GM21526 (cell line): ENCODE data around the gene ZNF57.
"Not testable (repeated sequence)": the region's sequence is repeated elsewhere in the genome, so short reads cannot be mapped to it uniquely, and the experiment has no call there.

Experiments used
- ATAC-seq: cut with Tn5 transposase; IDR thresholded peaks from one replicate; pipeline ENCODE4 v1.9.1; 2021; ENCODE audit warnings: moderate library complexity; ENCODE audit not compliant: unreplicated experiment, low FRiP score

ZNF57 gene

DNA sequence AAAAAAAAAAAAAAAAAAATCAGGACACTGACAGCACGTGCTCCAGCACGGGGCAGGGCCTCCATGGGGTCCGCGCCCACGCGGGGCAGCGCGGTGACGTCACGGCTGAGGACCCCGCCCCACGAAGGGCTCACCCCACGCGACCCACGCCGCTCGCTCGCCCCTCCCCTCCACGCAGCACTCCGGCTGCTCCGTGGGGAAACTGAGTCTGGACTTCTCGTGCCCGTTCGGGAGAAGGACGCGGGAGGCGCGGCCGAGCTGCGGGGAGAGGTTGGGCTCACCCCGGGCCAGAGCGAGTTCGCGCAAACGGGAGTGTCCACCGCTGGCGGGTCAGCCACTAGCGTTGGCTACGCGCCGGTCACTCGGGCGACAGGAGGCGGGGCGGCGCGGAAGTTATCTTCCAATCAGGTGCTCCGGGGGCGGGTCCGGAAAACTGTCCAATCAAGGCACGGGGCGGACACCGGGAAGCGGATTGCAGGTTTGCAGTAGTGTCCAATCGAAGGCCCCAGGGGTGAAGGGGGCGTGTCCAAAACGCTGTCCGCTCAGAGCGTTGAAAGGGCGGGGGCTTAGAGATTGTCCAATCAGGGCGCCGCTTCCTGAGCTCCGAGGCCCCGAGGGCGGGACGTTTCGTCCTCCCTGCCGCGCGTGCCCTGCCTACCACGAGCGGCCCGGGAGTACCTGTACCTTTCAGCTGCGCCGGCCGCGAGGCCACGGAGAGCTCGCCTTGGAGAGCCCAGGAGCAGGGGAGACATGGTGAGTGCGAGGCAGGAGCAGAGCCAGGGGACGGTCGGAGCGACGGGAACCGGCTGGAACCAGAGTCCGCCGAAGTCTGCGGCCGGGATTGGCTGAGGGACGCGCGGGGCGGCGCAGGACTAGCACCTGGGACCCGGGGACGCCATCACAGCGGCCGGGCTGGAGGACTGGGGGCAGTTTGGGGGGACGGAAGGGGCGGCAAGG is at the start of gene ZNF57:
Gene ZNF57 (plus strand): TSS at position 633 of the 957 bp plus-strand sequence. CDS start 118 bp downstream, at position 751.
- ATAC-seq: peak; percentile 70

DNA sequence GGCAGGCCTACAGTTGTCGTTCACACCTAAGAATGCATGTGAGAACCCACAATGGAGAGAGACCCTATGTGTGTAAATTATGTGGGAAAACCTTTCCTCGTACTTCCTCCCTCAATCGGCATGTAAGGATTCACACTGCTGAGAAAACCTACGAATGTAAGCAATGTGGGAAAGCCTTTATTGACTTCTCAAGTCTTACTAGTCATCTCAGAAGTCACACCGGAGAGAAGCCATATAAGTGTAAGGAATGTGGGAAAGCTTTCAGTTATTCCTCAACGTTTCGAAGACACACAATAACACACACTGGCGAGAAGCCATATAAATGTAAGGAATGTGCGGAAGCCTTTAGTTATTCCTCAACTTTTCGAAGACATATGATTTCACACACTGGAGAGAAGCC is 48.1 kb upstream of the ZNF57 start:
- no peak for ATAC-seq

DNA sequence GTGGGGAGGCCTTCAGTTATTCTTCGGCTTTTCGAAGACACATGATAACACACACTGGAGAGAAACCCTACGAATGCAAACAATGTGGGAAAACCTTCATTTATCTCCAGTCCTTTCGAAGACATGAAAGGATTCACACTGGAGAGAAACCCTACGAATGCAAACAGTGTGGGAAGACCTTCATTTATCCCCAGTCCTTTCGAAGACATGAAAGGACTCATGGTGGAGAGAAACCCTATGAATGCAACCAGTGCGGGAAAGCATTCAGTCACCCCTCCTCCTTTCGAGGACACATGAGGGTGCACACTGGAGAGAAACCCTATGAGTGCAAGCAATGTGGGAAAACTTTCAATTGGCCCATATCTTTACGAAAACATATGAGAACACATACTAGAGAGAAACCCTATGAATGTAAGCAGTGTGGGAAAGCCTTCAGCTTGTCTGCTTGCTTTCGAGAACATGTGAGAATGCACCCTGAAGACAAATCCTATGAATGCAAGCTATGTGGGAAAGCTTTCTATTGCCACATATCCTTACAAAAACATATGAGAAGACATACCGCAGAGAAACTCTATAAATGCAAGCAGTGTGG is 47.6 kb upstream of the ZNF57 start:
- ATAC-seq: no peak

DNA sequence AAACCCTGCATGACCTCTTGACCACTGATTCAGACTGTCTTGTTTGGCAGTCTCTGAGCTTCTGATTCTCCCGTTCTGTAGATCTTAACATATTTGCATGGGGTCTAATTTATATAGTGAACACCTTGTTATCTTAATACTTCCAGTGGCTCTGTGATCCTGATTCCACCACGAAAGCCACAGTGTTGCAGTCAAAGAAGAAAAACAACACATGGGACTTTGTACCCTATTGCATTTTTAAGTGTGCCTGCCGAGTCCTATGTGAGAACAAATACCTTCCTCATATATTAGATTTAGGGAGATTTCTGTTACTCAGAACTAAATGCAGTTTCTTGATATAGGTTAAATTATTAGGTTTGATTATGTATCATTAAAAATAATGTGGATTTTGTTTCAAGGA is 45.9 kb upstream of the ZNF57 start:
- ATAC-seq: no peak

DNA sequence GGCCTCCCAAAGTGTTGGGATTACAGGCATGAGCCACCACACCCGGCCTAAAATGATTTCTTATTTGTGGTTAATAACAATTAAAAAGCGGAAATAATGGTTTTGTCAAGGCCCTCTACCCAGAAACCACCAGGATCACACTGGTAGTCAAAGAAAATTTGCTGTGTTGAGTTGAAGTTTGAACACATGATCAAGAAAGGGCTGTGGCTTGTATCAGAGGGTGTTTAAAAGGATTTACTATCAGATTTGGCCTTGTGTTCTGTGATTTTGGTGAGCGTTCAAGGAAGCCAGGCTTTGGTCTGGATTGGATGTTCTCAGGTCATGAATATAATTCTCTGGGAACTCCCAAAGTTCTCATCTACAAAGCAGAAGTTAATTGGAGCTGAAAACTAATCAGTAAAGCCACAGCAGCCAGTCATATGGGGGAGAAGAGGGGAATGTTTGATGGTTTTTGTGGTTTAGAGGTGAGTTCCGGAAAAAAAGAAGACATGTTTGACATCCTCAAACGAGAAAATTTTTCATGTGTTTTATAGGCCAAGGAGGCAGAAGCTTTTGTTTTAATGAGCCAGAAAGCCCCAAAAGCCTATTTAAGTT is 44.2 kb upstream of the ZNF57 start:
- no peak for ATAC-seq

DNA sequence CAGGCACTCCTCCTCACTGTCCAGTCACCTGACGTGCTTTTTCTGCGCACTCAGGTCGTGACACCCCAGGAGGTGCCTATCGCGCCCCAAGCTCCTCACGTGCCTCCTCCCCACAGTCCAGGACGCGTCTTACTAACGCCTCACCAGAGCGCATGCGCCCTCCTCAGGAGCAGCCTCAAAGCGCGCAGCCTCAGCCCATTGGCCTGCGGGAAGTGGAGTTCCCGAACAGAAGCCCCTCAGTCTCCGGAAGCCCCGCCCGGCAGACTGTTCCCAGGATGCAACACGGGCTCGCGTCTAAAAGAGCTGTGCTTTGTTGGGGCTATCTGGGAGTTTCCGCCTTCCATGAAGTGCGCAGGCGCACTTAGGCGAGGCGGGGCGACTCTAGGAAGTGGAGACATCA is 41.9 kb upstream of the ZNF57 start:
- ATAC-seq: no peak

DNA sequence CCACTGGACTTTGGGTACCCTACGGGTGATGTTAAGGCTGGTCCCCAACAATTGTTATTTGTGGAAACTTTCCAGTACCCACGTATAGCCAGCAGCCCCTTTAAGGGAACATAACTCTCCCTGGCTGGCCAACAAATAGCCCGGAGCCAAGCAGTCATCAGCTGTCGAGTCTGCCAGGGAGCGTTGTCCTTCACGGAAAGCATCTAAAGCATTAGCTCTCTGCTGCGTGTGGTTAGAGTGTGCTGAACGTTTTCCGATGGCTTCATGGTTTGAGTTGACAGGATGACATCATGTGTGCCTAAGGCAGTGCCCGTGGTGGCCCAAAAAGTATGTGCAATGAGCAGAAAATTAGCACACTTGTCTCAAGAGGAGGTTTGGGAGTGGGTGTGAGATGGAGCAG is 36.9 kb upstream of the ZNF57 start:
- no peak for ATAC-seq

DNA sequence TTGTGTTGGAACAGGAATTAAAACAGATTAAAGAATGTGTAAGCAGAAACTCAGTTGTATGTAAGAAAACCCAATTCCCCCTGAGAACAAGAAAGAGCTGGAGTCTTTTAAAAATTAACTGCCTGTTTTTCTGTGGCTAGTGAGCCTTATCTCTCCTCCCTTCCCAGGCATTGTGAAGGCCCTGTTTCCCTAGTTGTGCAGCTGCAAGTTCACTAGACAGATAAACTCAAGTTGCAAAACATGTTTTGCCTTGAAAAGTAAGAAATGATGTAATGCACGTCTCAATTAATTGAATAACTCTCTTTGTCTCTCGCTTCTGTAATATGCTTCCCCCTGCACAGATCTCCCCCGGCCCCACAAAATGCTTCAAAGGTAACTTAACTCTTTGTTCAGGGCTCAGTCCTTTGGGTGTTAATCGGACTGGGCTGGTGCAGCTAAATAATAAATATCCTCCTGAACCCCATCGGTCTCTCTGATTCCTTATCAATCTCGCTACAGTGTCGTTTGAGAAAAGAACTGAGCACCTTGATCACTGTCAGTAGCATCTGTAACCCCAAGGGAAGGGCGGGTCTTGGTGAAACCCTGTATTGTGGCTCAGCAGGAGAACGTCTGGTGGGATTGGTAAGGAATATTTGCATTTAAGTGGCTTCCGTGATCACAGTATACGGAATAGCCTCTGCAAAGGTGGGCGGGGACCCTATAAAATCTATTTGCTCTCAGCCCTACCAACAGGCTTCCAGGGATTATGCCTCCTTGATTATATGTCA is 35.2 kb upstream of the ZNF57 start:
- no peak for ATAC-seq

DNA sequence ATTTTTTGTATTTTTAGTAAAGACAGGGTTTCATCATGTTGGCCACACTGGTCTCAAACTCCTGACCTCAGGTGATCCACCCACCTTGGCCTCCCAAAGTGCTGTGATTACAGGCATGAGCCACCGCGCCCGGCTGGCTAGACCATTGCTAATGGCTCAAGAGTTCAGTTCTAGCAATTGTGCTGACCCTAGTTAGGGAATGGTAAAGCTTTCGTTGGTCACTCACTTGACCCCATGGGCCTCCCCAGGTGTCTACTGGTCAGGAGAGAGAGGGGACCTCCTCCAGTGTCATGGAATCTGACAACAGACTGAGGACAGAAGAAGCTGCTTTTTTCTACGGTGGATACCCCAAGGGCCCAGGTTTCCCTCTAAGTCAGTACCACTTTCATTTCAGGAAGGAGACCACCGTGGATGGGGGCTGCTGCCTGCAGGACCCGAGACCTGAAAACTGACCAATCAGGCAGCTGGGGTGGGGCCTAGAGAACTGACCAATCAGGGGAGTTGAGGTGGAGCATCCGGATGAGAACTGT is 34.2 kb upstream of the ZNF57 start:
- ATAC-seq: no peak

DNA sequence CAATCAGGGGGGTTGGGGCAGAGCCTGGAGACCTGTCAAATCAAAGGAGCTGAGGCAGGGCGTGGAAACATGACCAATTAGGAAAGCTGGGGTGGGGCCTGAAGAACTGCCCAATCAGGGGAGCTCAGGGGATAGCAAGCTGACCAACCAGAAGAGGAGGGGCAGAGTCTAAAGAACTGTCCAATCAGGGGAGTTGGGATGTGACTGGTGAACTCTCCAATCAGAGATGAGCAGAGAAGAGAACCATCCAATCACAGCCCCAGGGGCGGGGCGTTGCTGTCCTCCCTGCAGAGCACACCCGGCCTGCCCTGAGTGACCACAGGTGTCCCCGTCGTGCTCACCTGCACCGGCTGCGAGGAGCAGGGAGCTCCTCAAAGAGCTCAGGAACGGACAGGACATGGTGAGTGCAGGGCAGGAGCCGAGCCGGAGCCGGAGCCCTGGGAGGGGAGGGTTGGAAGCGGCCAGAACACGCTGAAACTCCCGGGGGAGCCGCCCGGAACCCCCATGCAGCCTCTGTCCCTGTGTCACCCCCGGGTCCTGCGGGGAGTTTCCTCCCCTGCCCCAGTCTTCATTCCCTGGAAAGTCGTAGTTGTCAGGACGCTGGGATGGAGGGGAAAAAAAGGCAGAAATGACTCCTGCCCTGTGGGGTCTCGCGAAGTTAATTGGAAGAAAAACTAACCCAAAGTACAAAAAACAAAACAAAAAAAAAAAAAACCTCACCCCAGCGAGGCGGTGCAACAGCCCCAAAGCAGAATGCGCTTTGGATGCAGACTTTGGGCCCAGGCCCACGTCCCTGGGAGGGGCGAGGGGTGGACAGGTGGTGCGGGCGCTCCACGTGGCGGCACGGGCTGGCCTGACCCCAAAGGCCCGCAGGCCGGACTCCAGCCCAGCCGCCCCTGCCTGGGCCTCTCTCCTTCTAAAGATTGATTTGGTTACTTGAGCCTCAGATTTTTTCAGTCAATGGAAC is 33.4 kb upstream of the ZNF57 start, which contains the start of gene ZNF556:
Gene ZNF556 (plus strand): TSS at position 311 of the 967 bp plus-strand sequence. CDS start 87 bp downstream, at position 398.
- ATAC-seq: no peak

DNA sequence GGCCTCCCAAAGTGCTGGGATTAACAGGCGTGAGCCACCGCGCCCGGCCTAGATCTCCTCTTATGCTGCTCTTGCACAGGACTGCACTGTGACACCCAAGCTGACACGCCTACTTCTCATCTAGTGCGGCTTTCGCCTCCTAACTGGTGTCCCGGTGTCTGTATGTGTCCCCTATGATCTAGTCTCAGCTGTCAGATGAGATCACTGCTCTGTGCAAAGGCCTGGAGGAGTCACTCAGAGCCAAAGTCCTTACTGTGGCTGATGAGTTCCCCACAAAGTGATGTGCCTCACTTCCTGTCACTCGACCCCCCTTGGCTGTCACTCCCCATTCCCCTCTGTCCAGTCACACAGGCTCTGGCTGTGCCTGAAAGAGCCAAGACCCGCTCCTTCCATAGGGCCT is 31.1 kb upstream of the ZNF57 start:
- ATAC-seq: no peak

DNA sequence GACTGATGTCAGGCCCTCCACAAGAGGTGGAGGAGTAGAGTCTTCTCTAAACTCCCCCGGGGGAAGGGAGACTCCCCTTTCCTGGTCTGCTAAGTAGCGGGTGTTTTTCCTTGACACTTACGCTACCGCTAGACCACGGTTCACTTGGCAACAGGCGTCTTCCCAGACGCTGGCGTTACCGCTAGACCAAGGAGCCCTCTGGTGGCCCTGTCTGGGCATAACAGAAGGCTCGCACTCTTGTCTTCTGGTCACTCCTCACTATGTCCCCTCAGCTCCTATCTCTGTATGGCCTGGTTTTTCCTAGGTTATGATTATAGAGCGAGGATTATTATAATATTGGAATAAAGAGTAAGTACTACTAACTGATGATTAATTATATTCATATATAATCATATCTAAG is 28.6 kb upstream of the ZNF57 start:
- ATAC-seq: not testable (repeated sequence)

DNA sequence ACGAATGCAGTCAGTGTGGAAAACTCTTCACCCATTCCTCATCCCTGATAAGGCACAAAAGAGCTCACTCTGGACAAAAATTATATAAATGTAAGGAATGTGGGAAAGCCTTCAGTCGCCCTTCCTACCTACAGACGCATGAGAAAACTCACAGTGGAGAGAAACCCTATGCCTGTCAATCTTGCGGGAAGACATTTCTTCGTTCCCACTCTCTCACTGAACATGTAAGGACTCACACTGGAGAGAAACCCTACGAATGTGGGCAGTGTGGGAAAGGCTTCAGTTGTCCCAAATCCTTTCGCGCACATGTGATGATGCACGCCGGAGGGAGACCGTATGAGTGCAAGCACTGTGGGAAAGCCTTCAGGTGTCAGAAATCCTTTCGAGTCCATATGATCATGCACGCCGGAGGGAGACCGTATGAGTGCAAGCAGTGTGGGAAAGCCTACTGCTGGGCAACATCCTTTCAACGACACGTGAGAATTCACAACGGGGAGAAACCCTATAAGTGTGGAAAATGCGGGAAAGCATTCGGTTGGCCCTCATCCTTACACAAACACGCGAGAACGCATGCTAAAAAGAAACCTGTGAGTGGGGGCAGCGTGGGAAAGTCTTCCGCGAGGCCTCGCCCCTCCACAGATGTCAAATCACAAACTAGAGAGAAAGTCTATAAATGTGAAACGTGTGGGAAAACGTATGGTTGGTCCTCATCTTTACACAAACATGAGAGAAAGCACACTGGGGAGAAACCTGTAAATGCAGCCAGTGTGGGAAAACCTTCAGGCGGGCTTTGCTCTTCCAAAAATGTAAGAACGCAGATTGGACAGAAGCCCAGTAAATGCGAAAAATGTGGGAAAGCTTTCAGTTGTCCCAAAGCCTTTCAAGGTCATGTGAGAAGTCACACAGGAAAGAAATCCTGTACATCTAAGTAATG is 23.1 kb upstream of the ZNF57 start:
- no peak for ATAC-seq

DNA sequence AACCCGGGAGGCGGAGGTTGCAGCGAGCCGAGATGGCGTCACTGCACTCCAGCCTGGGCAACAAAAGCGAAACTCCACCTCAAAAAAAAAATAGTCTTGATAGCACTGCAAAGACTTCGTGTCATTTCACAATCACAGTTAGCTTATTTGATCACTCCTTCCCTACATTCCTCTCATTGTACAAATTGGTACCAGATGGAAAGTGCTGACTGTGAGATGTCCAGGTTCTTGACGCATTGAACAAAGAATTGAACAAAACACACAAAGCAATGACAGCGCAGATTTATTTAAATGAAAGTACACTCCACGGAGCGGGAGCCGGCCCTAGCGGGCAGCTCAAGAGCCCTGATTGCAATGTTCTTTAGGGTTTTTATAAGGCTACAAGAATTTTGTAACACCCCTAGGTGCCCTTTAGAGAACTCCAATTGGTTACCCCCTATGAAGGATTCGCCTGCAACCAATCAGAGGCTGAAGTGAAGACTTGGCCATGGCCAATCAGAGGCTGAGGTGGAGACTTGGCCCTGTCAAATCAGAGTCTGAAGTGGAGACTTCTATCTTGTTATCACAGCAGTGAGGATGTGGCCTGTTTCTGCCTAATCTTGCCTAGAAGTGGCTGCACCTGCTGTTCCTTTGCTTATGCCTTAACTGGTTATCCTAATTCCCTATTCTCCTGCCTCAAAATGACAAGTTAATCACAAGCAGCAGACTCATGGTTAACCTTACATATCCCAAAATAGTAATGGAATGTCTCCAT is 16.9 kb upstream of the ZNF57 start:
- no peak for ATAC-seq

DNA sequence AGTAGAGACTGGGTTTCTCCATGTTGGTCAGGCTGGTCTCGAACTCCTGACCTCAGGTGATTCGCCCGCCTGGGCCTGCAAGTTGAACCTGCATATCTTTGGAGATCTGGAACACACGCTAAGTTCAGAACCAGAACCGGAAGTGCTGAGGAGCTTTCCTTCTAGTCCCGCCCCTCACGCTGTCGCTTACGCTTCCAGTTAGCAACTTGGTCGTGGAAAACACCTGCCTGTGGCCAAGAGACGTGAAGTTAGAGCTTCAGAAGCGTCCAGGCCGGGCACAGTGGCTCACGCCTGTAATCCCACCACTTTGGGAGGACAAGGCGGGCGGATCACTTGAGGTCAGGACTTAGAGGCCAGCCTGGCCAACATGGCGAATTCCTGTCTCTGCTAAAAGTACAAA is 15.0 kb upstream of the ZNF57 start:
- ATAC-seq: no peak

DNA sequence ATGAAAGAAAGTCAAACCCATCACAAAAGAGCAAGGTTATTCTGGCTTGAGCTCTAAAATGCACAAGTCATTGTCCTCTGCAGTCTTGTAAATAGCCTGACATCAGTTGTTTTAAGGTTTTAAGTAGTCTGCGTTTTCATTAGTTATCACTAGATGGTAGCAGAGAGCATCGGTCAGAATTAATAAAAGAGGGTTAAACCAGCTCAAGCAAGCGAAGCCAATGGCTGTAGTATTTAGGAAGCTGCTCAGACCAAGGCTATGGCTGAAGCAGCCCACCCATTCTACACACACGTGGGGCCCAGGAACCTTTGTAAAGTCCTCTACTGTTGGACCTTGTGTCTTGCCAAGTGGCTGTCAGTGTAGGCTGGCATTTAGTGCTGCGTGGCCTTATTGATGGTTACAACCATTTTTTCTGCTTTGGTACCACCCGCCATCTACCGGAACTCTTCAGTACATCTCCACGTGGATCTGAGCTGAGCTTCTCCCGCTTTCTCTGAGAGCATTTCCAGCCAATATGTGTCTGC is 13.3 kb upstream of the ZNF57 start:
- no peak for ATAC-seq

DNA sequence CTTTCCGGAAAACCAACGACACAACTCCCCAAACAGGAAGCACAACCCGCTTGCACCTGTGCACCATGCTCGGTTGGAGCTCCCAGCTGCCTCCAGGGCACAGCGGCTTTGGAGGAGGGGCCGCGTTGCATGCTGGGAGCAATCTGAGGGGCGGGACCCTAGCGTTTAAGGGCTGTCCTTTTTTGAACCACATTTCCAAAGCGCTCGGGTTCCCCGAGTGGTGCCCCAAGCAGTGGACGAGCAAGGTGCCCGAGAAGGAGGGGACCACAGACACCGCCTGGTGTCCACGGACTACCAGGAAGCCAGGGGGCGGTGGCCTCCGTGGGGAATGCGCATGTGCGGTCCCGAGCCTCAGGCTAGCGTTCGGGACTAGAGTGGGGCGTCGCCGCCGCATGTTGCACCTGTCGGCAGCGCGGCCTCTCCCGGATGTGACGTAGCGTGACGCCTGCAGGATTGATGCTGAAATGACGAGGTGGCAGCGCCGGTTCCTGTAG is 11.9 kb upstream of the ZNF57 start:
- no peak for ATAC-seq
